ENCODE measurements around the gene CTNNA1.

GRCh38 chr5:138737494-138738265 lies 15.5 kb upstream of the CTNNA1 start:
- TF ChIP-seq POLR2A (IDR thresholded peaks at IDR 0.05) = no peak
- TF ChIP-seq, protein P1, sequence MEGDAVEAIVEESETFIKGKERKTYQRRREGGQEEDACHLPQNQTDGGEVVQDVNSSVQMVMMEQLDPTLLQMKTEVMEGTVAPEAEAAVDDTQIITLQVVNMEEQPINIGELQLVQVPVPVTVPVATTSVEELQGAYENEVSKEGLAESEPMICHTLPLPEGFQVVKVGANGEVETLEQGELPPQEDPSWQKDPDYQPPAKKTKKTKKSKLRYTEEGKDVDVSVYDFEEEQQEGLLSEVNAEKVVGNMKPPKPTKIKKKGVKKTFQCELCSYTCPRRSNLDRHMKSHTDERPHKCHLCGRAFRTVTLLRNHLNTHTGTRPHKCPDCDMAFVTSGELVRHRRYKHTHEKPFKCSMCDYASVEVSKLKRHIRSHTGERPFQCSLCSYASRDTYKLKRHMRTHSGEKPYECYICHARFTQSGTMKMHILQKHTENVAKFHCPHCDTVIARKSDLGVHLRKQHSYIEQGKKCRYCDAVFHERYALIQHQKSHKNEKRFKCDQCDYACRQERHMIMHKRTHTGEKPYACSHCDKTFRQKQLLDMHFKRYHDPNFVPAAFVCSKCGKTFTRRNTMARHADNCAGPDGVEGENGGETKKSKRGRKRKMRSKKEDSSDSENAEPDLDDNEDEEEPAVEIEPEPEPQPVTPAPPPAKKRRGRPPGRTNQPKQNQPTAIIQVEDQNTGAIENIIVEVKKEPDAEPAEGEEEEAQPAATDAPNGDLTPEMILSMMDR (IDR thresholded peaks at IDR 0.05) = no peak
